Ishikawa (cell line): Measurements from ENCODE around the gene PRKCH.

Experiments used
- CEBPB ChIP-seq: IDR thresholded peaks from 2 replicates; pipeline ENCODE4 v1.6.1; 2012
- CREB1 ChIP-seq: IDR thresholded peaks from 2 replicates; pipeline ENCODE4 v1.6.1; 2012; ENCODE audit warnings: low read depth
- EGR1 ChIP-seq: IDR thresholded peaks from 2 replicates; pipeline ENCODE4 v1.6.1; 2012
- EP300 ChIP-seq: IDR thresholded peaks from 2 replicates; pipeline ENCODE4 v1.6.1; 2012; ENCODE audit warnings: borderline replicate concordance
- FOXM1 ChIP-seq: IDR thresholded peaks from 2 replicates; pipeline ENCODE4 v1.6.1; 2012; ENCODE audit warnings: low read depth, borderline replicate concordance
- MAX ChIP-seq: IDR thresholded peaks from 2 replicates; pipeline ENCODE4 v1.6.1; 2012
- NFIC ChIP-seq: IDR thresholded peaks from 2 replicates; pipeline ENCODE4 v1.6.1; 2012
- RAD21 ChIP-seq: IDR thresholded peaks from 2 replicates; pipeline ENCODE4 v1.6.1; 2012; ENCODE audit warnings: low read depth
- REST ChIP-seq: IDR thresholded peaks from 2 replicates; pipeline ENCODE4 v1.6.1; 2012; ENCODE audit warnings: low read depth, mild to moderate bottlenecking
- TAF1 ChIP-seq: IDR thresholded peaks from 2 replicates; pipeline ENCODE4 v1.6.1; 2012; ENCODE audit warnings: low read depth, mild to moderate bottlenecking
- TCF12 ChIP-seq: IDR thresholded peaks from 2 replicates; pipeline ENCODE4 v1.6.1; 2012; ENCODE audit warnings: low read depth
- TEAD4 ChIP-seq: IDR thresholded peaks from 2 replicates; pipeline ENCODE4 v1.6.1; 2012
- USF1 ChIP-seq: IDR thresholded peaks from 2 replicates; pipeline ENCODE4 v1.6.1; 2012
- YY1 ChIP-seq: IDR thresholded peaks from 2 replicates; pipeline ENCODE4 v1.6.1; 2012; ENCODE audit warnings: low read depth
- ZBTB7A ChIP-seq: IDR thresholded peaks from 2 replicates; pipeline ENCODE4 v1.6.1; 2012; ENCODE audit warnings: low read depth

The PRKCH gene

GRCh38 chr14:61280092-61280525, 41.3 kb upstream of the PRKCH start:
- TF ChIP-seq TCF12 (no peak), YY1 (no peak), RAD21 (no peak), CEBPB (no peak), ZBTB7A (no peak), FOXM1 (no peak), USF1 (no peak), TAF1 (no peak), TEAD4 (no peak), EP300 (no peak), REST (no peak)

GRCh38 chr14:61280526-61281185, 40.7 kb upstream of the PRKCH start:
- TF ChIP-seq MAX (no peak), REST (no peak)

GRCh38 chr14:61281186-61281947, 40.0 kb upstream of the PRKCH start, which contains the start of gene TMEM30B:
Gene TMEM30B, minus strand, starts transcription at chr14:61281338. Its CDS starts 191 bp downstream, at chr14:61281147.
- no peak for TF ChIP-seq REST

GRCh38 chr14:61281948-61282275, 39.5 kb upstream of the PRKCH start:
- TF ChIP-seq MAX (no peak), CREB1 (no peak), YY1 (no peak), TEAD4 (no peak), RAD21 (no peak), NFIC (no peak), TAF1 (no peak), TCF12 (no peak), USF1 (no peak), EGR1 (no peak), FOXM1 (no peak), EP300 (no peak), CEBPB (no peak), REST (no peak), ZBTB7A (no peak)
